Heart left ventricle (tissue), 13 donors: ENCODE data around the gene MZB1.

Experiments
- POLR2A ChIP-seq, 2 donors: fragments of 450-650 bp; IDR thresholded peaks; one replicate each; pipeline ENCODE4 v1.6.1; 2017; ENCODE audit warnings: antibody characterized with exemption in 2 of 2, mild to moderate bottlenecking in 2 of 2, moderate library complexity in 2 of 2
- TF ChIP-seq, protein P1 (sequence below), 12 donors: fragments of 200-600 bp; sonication (generic) in 4 of 12; IDR thresholded peaks; one replicate each; pipeline versions ENCODE4 v1.5.0 to v1.8.0; 2018 to 2022; ENCODE audit warnings: antibody characterized with exemption in 12 of 12, mild to moderate bottlenecking in 5 of 12
- donor health status: ischemic (EF 13 %, LVEDD 7.1; RV severe dilation, severe dysfunction).
- donor health status: DM: no; HTN: yes; CAD: no.
- donor health status: DM: no; HTN: no; CAD: no.
- donor health status: ischemic (EF 25% LVEDD 6.9; RV normal size, moderate dysfunction).
- donor health status: ischemic (EF 25% LVEDD 5.7; RV mildly dilated, moderate dysfunction).
- donor health status: ischemic (EF 35%, LVEDD 5.7; RV mildly dilated, moderate dysfunction).
- donor health status: nonischemic (EF 11% LVEDD 7.7; RV severe dilation, severe dysfunction).
- donor health status: DM: yes; HTN: yes; CAD: no.
- donor health status: PGD.
- donor health status: ischemic (EF 29% LVEDD 5.4; RV normal size, mild dysfunction).
- donor health status: nonischemic (EF 23%, LVEDD 6.1; RV moderate dilation, normal function).

DNA sequence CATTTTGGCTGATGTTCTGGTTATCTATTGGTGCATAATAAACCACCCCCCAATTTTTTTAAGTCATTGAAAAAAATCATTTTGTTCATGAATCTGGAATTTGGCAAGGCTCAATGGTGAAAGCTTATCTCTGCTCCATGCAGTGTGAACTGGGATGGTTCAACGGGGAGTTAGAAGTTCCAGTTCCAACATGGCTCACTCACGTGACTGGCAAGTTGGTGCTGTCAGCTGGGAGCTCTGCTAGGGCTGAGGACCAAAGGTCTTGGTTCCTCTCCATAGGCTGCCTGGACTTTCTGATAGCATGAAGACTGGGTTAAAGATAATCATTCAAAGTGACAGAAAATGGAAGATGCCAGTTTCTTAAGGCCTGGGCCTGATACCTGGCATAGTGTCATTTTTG lies 17.2 kb upstream of the MZB1 start:
- TF ChIP-seq, protein P1, sequence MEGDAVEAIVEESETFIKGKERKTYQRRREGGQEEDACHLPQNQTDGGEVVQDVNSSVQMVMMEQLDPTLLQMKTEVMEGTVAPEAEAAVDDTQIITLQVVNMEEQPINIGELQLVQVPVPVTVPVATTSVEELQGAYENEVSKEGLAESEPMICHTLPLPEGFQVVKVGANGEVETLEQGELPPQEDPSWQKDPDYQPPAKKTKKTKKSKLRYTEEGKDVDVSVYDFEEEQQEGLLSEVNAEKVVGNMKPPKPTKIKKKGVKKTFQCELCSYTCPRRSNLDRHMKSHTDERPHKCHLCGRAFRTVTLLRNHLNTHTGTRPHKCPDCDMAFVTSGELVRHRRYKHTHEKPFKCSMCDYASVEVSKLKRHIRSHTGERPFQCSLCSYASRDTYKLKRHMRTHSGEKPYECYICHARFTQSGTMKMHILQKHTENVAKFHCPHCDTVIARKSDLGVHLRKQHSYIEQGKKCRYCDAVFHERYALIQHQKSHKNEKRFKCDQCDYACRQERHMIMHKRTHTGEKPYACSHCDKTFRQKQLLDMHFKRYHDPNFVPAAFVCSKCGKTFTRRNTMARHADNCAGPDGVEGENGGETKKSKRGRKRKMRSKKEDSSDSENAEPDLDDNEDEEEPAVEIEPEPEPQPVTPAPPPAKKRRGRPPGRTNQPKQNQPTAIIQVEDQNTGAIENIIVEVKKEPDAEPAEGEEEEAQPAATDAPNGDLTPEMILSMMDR (IDR thresholded peaks at IDR 0.05), result no peak
- no peak for TF ChIP-seq POLR2A (IDR thresholded peaks at IDR 0.05)
